COLO668 (cell line): ENCODE data around the gene SKIDA1.

Experiments used
- DNase-seq: peaks from one replicate; lab custom pipeline; 2025; ENCODE audit not compliant: unreplicated experiment; lab: John Stamatoyannopoulos, UW

SKIDA1 gene

DNA sequence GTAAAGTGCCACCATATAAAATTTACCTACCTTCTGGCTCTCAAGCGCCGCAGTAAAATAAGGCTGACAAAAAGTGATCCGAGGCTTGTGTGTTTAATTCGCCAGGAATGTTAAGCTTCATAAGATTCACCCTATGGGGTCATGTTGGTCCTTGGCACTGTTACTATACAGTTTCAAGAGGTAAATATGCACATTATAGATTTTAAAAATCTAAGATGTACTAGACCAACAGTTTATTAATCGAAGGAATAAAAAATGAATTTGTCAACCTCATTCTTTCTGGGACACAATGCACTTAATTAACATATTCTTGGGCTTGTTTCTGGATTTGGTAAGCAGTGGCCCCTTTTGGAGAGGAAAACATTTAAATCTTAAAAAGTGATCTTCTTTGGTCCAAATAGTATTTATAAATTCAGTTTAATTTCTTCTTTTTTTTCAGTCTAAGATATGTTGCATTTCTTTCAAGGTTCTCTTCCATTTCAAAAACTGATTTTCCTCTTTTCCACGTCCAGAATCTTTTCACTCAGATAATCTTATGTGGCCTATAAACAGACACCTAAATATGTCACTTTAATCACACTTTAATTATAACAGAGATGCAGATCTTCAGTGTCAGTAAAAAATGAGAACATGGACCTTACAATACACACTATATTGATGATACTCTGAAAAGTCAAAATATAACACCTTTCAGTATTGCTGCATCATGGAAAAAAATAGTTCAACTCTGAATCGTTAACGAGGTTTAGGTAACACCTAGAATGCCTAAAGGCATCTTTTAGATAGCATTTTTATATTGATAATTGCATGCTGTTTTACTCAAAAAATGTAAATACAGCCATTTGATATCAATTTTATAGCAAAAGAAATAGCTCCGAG, 3.8 kb upstream of the SKIDA1 start:
- DNase-seq: no peak

DNA sequence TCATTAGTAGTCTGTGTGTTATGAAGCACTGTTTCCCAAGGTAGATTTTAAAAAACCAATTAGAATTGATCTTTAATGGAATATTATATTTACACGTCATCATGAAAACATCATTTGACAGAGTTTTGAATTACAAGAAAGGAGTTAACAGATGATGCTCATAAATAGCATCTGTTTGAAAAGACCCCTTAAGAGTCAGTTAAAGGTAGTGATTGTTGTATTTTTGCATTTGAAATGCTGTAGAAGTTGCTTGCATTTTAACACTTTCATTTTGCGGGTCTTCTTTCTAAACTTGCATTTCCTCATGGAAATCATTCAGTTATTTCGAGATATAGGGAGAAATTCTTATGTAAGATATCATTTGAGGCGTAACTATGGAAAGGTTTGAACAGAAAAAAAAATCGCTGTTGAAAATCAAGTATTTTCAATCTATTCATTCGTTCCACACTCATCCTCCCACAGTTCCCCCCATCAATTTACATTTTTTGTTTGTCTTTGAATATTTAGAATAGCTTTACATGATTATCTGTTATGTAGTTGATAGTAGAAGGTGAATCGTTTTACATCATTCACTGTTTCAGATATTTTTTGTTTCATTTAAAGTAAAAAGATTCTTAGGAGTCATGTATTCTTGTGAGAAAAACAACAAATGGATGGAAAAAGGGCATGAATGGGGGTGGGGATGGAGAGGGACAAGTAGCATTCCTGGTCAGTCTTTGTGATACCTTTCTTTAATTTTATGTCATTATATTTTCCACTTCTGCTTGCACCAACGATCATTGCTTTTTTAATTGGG, 3.0 kb upstream of the SKIDA1 start:
- no peak for DNase-seq

GRCh38 chr10:21527598-21528235, 2.2 kb upstream of the SKIDA1 start:
- no peak for DNase-seq

DNA sequence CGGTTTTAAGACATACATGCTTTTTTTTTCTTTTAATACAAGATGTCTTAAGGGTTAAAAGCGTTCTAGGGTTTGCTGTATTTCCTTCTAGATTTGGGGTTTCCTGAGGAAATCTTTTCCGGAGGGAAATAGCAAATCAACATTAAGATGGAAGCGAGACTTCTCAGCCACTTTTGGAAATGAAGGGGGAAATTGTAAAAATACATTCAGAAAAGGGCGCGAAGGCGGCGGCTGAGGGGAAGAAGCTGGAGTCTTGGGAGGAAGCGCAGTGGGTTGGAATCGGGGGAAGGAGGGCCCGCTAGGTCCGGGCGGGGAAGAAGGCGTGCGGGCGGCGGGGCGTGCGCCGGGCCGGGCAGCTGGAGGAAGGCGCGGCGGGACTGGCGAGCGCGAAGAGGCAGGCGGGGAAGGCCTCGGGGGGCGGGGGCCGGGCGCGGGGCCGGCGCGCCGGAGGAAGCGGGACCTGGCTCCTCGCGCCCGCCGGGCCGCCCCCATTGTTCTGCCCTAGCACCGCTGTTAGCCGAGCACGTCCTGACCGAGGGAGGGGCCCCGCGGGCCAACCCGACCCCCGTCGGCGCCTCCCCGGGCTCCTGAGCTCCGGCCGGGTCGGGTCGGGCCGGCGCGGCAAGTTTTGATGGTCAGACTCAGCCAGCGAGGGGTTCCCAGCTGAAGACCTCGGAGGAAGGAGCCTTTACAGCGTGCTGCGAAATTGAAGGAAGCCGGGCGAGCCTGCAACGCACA, 1.5 kb upstream of the SKIDA1 start:
- DNase-seq: peak; percentile 70

- DNase-seq: peak; percentile 75
Observed at GRCh38 chr10:21526188-21526859, 842 bp upstream of the SKIDA1 start.

- peak; percentile 19 for DNase-seq
Observed at GRCh38 chr10:21524526-21525366, 736 bp downstream of the SKIDA1 start.

DNA sequence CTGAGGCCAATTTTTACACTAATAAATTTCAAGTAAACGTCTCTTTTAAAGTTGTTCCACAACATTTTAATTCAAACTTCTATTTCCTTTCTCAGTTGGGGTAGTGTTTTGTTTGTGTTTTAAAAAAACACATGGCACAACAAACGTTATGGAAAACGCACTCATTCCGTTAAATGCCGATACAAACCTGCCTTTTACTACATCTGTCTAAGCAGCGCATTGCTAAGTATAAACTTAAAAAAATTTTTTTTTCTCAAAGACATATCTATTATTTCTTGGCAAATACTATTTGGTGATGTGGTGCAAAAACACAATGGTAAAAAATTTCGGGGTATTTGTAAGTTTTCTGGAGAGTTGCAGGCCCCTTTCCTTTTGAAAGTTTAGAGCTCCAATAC, 1.4 kb downstream of the SKIDA1 start:
- no peak for DNase-seq

- DNase-seq: no peak
Observed at GRCh38 chr10:21523557-21524008, 1.9 kb downstream of the SKIDA1 start.

GRCh38 chr10:21522631-21523406, 2.7 kb downstream of the SKIDA1 start:
- no peak for DNase-seq

- DNase-seq: no peak
Observed at GRCh38 chr10:21521751-21522533, 3.5 kb downstream of the SKIDA1 start.

- DNase-seq: no peak
Observed at GRCh38 chr10:21520949-21521348, 4.5 kb downstream of the SKIDA1 start.

DNA sequence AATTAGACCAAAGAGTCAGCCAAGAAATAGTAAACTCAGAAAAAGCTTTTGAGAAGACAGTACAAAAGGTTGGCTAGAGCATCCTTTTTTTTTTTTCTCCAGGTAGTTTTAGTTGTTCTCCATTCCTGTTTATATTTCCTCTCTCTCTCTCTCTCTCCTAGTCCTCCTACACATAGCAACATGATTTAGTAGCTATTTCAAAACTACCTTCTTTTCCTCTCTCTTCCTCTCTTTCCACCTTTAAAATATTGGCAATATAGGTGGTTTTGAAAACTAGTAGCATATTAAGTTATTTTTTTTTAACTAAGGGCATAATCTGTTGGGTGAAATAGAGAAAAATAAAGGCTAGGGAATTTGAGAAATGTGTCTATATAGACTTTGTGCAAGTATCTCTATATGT, 5.0 kb downstream of the SKIDA1 start:
- no peak for DNase-seq

GRCh38 chr10:21519941-21520436, 5.5 kb downstream of the SKIDA1 start:
- peak; percentile 7 for DNase-seq

GRCh38 chr10:21519397-21519933, 6.0 kb downstream of the SKIDA1 start:
- DNase-seq: no peak

- DNase-seq: no peak
Observed at GRCh38 chr10:21518641-21519396, 6.7 kb downstream of the SKIDA1 start.

DNA sequence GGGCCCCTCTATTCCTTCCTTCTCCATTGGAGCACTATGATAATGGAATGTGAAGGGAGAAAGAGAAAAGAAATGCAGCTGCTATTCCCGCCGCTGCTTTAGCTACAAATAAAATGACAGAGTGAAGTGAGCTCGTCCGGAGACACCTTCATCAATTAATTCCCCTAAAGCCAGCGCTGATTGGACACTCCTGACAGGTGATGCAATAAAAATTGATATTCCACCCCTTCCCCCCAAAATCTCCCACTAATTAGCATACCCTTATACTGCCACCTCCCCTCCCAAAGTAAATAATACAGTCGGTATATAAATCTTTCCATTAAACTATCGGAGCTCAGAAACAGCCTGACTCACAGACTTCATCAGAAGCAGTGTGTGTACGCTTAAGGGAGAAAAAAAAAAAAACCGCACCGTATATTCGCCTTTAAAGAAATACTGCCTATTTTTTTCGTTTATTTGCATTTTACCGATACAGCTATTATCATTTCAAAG, 7.3 kb downstream of the SKIDA1 start:
- DNase-seq: peak; percentile 38
